Duodenal mucosa (tissue), 2 donors: ENCODE measurements around the gene TMEM254.
"Not testable (repeated sequence)": the region's sequence is repeated elsewhere in the genome, so short reads cannot be mapped to it uniquely, and the experiment has no call there.

Experiments
- H3K27ac ChIP-seq: one replicate; pipeline ENCODE4 v1.7.0; 2013; ENCODE audit warnings: low read depth, low read length
- H3K27me3 ChIP-seq, 2 donors: one replicate each; pipeline ENCODE4 v1.7.0; 2013; ENCODE audit warnings: low read length in 2 of 2, control low read depth in 1 of 2; ENCODE audit not compliant: insufficient read depth in 2 of 2, control insufficient read depth in 1 of 2
- H3K36me3 ChIP-seq, 2 donors: one replicate each; pipeline ENCODE4 v1.7.0; 2013; ENCODE audit warnings: low read length in 2 of 2, control low read depth in 1 of 2; ENCODE audit not compliant: insufficient read depth in 2 of 2, control insufficient read depth in 1 of 2
- H3K4me1 ChIP-seq, 2 donors: one replicate each; pipeline ENCODE4 v1.7.0; 2013; ENCODE audit warnings: low read length in 2 of 2, control low read depth in 1 of 2; ENCODE audit not compliant: insufficient read depth in 2 of 2, control insufficient read depth in 1 of 2
- H3K4me3 ChIP-seq, 2 donors: one replicate each; pipeline ENCODE4 v1.7.0; 2013; ENCODE audit warnings: low read length in 2 of 2, low read depth in 1 of 2
- H3K9ac ChIP-seq, 2 donors: one replicate each; pipeline ENCODE4 v1.7.0; 2013; ENCODE audit warnings: low read length in 2 of 2, low read depth in 1 of 2
- H3K9me3 ChIP-seq, 2 donors: one replicate each; pipeline ENCODE4 v1.7.0; 2013; ENCODE audit warnings: low read length in 2 of 2, control low read depth in 1 of 2; ENCODE audit not compliant: control insufficient read depth in 1 of 2

TMEM254 gene

DNA sequence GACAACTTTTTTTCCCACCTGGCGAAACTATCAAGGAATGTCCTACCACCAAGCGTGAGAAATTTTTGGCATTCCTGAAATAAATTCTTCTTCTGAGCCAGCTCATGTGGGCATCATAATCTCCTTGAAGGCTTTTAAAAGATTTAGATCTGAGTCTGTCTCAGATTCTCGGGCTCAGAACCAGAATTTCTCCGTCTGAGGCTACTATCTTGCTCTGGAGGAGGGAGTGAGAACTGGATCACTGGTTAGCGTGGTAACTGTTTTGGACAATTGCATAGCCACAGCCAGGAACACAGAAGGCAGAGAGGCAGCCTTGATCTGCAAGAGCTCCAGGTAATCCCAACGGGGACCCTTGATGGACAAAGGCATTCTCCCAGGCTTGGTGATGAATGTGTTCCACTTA, 53.0 kb downstream of the TMEM254 start:
- no peak overlapping the region for H3K27ac ChIP-seq
- H3K4me3 ChIP-seq, result no peak overlapping the region
- H3K4me1 ChIP-seq, result no peaks in the 10 kb centered on the region
- H3K9ac ChIP-seq, result no peak overlapping the region
- H3K9me3 ChIP-seq, result no peaks in the 10 kb centered on the region
- no peaks in the 10 kb centered on the region for H3K36me3 ChIP-seq
- H3K27me3 ChIP-seq, result peaks cover 5 to 12% of the 10 kb centered on the region in 2 donors

DNA sequence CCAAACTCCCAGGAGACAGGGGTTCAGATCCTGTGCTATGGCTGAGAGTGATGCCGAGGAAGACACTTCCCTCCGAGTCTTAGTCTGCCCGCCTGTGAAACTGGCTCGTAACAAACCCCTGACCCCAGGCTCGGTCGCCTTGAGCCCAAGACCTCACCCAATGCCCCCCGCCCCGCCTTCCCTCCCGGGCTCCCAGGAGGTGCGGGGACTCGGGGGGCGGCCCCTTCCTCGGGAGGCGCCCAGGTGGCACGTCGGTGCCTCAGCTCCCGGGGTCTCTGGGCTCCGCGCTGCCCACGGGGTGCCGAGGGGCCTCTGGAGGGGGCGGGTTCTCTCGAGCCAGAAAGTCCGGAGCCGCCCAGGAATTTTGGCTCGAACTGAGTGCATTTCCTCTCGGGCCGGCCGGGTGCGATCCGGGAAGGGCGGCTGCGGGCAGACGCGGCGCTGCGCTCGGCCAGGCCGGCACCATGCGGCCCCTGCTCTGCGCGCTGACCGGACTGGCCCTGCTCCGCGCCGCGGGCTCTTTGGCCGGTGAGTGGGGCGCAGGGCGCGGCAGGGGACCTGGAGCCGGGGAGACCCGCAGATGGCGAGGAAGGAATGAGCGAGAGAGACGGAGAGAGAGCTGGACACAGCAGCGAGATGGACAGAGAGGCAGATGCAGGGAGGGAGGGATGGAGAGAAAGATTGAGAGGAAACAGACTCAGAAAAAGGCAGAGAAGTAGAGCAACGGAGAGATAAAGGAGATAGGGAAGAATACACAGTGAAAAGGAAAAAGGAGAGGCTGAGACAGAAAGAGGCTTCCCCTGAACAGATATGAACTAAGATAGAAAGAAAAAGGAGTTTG, 54.1 kb downstream of the TMEM254 start, which contains the start of gene PLAC9:
Gene PLAC9, plus strand, starts transcription at position 432 of the 841 bp plus-strand sequence. Its CDS starts 33 bp downstream, at position 465.
- Histone ChIP-seq H3K4me3 (peak within 1 kb of the TSS; percentile 29 to 45), H3K27ac (no peak within 1 kb of the TSS), H3K27me3 (peaks cover 5 to 12% of the 10 kb centered on the region in 2 donors), H3K9ac (no peak within 1 kb of the TSS), H3K4me1 (no peaks in the 10 kb centered on the region), H3K36me3 (no peaks in the 10 kb centered on the region), H3K9me3 (no peaks in the 10 kb centered on the region)

DNA sequence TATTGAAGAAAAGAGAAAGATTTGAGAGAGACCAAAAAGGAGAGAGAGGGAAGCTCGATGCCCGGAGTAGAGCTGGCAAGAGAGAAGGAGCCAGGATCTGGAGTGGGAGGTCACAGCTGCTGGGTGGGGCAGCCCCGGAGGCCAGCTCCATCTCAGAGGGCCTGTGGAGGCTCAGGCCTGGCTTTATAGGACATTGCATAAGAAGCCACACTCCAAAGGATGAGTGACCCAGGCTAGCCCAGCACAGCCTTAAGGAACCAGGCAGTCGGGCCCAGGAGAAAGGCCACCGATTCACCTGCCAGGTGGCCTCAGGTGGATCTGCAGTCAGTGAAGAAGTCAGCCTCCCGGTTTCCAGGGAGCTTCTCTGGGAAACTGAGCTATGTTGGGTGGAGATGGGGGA, 54.7 kb downstream of the TMEM254 start:
- Histone ChIP-seq H3K36me3 (no peaks in the 10 kb centered on the region), H3K27me3 (peaks cover 5 to 12% of the 10 kb centered on the region in 2 donors), H3K9me3 (no peaks in the 10 kb centered on the region), H3K4me3 (peak overlapping the region; percentile 29 to 45), H3K27ac (no peak overlapping the region), H3K9ac (no peak overlapping the region), H3K4me1 (no peaks in the 10 kb centered on the region)

DNA sequence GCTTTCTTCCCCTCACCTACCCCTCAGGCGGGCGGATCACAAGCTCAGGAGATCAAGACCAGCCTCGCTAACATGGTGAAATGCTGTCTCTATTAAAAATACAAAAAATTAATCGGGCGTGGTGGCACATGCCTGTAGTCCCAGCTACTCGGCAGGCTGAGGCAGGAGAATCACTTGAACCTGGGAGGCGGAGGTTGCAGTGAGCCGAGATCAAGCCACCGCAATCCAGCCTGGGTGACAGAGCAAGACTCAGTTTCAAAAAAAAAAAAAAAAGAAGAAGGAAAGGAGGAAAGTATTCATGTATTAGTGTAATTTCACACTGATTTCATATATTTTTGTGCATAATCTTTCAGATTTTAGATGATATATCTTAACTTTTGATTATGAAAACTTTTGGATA, 55.2 kb downstream of the TMEM254 start:
- peak overlapping the region in 1 of 2 donors; percentile 45 for H3K4me3 ChIP-seq
- H3K4me1 ChIP-seq, H3K9ac ChIP-seq: not testable (repeated sequence)

DNA sequence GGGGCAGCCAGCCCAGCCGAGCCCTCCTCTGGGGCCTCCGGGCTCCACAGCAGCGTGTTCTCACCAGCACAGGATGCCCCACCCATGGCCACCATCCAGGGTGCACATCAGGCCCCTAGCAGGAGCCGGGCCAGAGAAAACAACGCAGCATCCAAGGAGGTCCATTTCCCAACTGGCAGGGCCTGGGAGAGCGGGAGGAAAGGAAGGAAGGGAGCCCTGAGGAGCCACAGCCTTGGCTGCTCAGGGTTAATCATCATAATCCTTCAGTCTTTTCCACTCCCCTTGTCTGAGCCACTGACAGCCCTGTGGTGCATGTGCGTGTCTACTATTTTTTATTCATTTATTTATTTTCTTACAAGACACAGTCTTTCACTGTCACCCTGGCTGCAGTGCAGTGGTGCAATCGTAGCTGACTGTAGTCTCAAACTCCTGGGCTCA, 57.7 kb downstream of the TMEM254 start:
- H3K4me3 ChIP-seq, result no peak overlapping the region
- no peak overlapping the region for H3K9ac ChIP-seq
- no peaks in the 10 kb centered on the region for H3K36me3 ChIP-seq
- peaks cover 10 to 12% of the 10 kb centered on the region in 2 donors for H3K27me3 ChIP-seq
- no peaks in the 10 kb centered on the region for H3K9me3 ChIP-seq
- H3K4me1 ChIP-seq, result no peaks in the 10 kb centered on the region
- no peak overlapping the region for H3K27ac ChIP-seq

More for the DNA sequence above, 55.2 kb downstream of the TMEM254 start:
- H3K27me3 ChIP-seq, result peaks cover 5 to 12% of the 10 kb centered on the region in 2 donors
- not testable (repeated sequence) for H3K36me3 ChIP-seq, H3K9me3 ChIP-seq, H3K27ac ChIP-seq

DNA sequence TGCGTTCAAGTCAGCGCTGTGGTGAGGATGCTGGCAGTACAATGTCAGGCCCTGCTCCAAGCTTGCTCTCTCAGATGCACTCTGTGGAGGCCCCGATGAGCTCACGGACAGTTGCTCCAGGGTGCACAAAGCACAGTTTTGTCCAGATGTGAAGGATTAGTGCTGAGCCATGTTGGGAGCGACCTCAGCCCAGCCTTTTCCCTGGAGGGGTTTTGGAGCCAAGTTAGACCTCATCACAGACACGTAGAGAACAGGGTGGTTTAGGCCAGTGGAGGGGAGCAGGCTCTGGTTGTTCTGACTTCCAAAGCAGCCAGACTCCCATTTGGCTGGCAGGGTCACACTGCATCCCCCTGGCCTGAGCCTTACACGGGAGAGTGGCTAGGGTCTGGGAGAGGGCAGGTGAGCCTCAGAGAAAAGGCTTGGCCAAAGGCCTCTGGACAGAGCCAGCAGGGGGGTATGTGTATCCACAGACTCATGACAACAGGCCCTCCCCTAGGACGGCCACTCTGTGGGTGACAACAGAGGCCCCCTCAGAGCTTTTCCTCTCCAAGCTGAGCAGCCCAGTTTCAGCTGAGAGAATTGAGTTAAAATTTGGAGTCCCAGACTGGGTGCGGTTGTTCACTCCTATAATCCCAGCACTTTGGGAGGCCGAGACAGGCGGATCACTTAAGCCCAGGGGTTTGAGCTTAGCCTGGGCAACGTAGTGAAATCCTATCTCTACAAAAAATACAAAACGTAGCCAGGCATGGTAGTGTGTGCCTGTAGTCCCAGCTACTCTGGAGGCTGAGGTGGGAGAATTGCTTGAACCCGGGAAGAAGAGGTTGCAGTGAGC, 58.8 kb downstream of the TMEM254 start:
- Histone ChIP-seq H3K4me1 (no peaks in the 10 kb centered on the region), H3K4me3 (no peak overlapping the region), H3K36me3 (no peaks in the 10 kb centered on the region), H3K9me3 (no peaks in the 10 kb centered on the region), H3K27me3 (peaks cover 8 to 10% of the 10 kb centered on the region in 2 donors), H3K27ac (no peak overlapping the region), H3K9ac (no peak overlapping the region)

DNA sequence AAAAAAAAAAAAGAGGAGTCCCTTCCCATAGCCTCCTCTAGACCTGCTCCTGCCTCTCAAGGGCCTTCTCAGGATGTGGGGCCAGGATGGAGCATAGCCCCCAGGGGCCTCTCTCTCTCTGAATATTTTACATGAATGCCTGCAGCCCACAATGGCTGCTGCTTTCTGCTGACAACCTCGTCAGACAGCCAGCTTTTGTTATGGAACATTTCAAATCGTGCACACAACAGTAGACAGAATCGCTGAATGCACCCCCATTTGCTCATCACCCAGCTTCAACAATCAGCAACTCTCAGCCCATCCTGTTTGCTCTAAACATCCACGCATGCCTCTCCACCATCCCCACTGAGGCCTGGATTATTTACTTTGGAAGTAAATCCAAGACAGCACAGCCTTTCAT, 59.5 kb downstream of the TMEM254 start:
- H3K9me3 ChIP-seq, result no peaks in the 10 kb centered on the region
- no peak overlapping the region for H3K4me3 ChIP-seq
- no peak overlapping the region for H3K27ac ChIP-seq
- H3K27me3 ChIP-seq, result peaks cover 5 to 10% of the 10 kb centered on the region in 2 donors
- H3K36me3 ChIP-seq, result no peaks in the 10 kb centered on the region
- no peak overlapping the region for H3K9ac ChIP-seq
- H3K4me1 ChIP-seq, result no peaks in the 10 kb centered on the region

DNA sequence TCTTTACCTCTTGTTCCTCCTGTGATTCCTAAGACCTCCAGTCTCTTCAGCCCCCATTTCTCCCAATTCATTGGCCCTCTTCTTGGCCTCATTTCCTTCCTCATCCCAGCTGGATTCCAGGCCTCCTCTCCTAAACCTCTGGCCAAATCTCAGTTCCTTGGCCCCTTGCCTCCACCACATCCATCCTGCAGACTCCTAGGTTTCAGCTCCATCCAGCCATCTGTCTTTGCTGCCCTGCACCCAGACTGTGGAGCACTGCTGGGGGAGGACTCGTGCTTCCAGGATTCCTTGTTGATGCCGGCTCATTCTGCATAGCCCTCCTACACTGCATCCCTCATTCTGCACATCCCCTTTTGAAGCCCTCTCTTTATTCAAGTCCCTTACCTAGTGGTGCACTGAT, 60.8 kb downstream of the TMEM254 start:
- H3K4me3 ChIP-seq, result no peak overlapping the region
- H3K36me3 ChIP-seq, result no peaks in the 10 kb centered on the region
- H3K4me1 ChIP-seq, result peaks cover 4 to 6% of the 10 kb centered on the region in 2 donors

DNA sequence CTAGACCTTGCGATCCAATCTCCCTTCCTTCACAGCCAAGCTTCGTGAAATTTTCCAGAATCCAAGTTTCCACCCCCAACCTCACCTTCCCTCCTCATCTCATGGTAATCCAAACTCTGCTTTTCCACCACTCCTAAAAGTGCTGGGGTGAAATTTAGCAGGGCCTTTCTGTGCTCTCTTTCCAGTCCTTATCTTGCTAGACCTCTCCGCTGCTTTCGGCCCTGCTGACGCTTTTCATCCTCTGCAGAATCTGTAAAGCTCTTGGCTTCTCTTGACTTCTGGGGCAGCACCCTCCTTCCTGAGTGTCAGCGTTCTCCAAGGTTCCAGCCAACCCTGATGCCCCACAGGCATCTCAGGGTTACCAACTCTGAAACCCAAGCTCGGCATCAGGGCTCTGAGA, 61.8 kb downstream of the TMEM254 start:
- Histone ChIP-seq H3K27ac (no peak overlapping the region), H3K9ac (no peak overlapping the region), H3K9me3 (no peaks in the 10 kb centered on the region), H3K27me3 (peaks cover 0 to 4% of the 10 kb centered on the region in 2 donors), H3K4me1 (peaks cover 11 to 12% of the 10 kb centered on the region in 2 donors), H3K4me3 (no peak overlapping the region), H3K36me3 (no peaks in the 10 kb centered on the region)

More for the DNA sequence above, 60.8 kb downstream of the TMEM254 start:
- Histone ChIP-seq H3K27ac (no peak overlapping the region), H3K9ac (no peak overlapping the region), H3K27me3 (peaks cover 0 to 4% of the 10 kb centered on the region in 2 donors), H3K9me3 (no peaks in the 10 kb centered on the region)
